MM.1S (cell line): ENCODE results near the gene ABCA10.

Source experiments
- CTCF ChIP-seq: fragments of 300-600 bp; sonication (generic); IDR thresholded peaks from 2 replicates; pipeline ENCODE4 v1.5.1; 2016; ENCODE audit warnings: antibody characterized with exemption, low read length, mixed read lengths
- EZH2 ChIP-seq: fragments of 300-600 bp; sonication (generic); optimal IDR thresholded peaks from 2 replicates; pipeline ENCODE3; 2017; ENCODE audit warnings: low read depth, mild to moderate bottlenecking, antibody characterized with exemption, low read length, mixed read lengths

GRCh38 chr17:69117855-69118784, 110.5 kb downstream of the ABCA10 start:
- no peak for TF ChIP-seq CTCF
- no peak for TF ChIP-seq EZH2
